Adrenal gland (tissue), 12 donors: ENCODE results near the gene MCAM. TPM values are rescaled to one million over a fixed set of nuclear protein-coding genes. Genes with fewer than 3 reads are reported as not detected.

Source experiments
- DNase-seq, 7 donors: peaks; one replicate each; pipeline ENCODE4 v3.0.0-alpha.2; 2019 to 2020
- H3K27ac ChIP-seq, 5 donors: fragments of 200-600 bp; sonication (generic) in 4 of 5; 1 replicate in 3 of 5; 2 replicates in 2 of 5; pipeline versions ENCODE4 v1.5.1 to v1.8.0; 2016 to 2020; ENCODE audit warnings: mild to moderate bottlenecking in 1 of 5
- H3K27me3 ChIP-seq: fragments of 200-600 bp; 2 replicates; pipeline ENCODE4 v1.8.0; 2021
- H3K36me3 ChIP-seq, 2 donors: fragments of 200-600 bp; replicated peaks in 1 of 2; 1 replicate in 1 of 2; 2 replicates in 1 of 2; pipeline versions ENCODE4 v1.5.1 to v1.8.0; 2018 to 2022
- H3K4me1 ChIP-seq, 2 donors: fragments of 200-600 bp; replicated peaks in 1 of 2; 1 replicate in 1 of 2; 2 replicates in 1 of 2; pipeline versions ENCODE4 v1.5.1 to v1.8.0; 2018 to 2021
- H3K4me3 ChIP-seq, 4 donors: fragments of 200-600 bp; sonication (generic) in 3 of 4; one replicate each; pipeline ENCODE4 v1.5.1; 2016 to 2018
- H3K9me3 ChIP-seq, 3 donors: fragments of 200-600 bp; sonication (generic) in 1 of 3; replicated peaks in 1 of 3; 1 replicate in 2 of 3; 2 replicates in 1 of 3; pipeline versions ENCODE4 v1.5.1 to v1.8.0; 2016 to 2021
- CTCF ChIP-seq, 6 experiments: fragments of 450-650 bp in 4 of 6; fragments of 200-600 bp in 2 of 6; sonication (generic) in 1 of 6; IDR thresholded peaks; 1 replicate in 5 of 6; 2 replicates in 1 of 6; pipeline versions ENCODE4 v1.5.1 to v1.8.0; 2016 to 2021; ENCODE audit warnings: antibody characterized with exemption in 6 of 6, mild to moderate bottlenecking in 2 of 6, moderate library complexity in 1 of 6
- POLR2A ChIP-seq, 2 donors: fragments of 450-650 bp; IDR thresholded peaks; one replicate each; pipeline ENCODE4 v1.6.1; 2017; ENCODE audit warnings: antibody characterized with exemption in 2 of 2, mild to moderate bottlenecking in 2 of 2, moderate library complexity in 1 of 2
- WGBS, 4 donors: extraction: QIAGEN DNeasy Blood & Tissue Kit in 2 of 4; methylation state at CpG; one replicate each; pipeline versions ENCODE4 v1.1.5 to v1.1.7; 2013 to 2017; 5-methylcytosine and 5-hydroxymethylcytosine counted together
- intact Hi-C, 2 donors: fragments of 100-400 bp; cut with DNase I; formaldehyde crosslinking; loops; one replicate each; pipeline versions ENCODE4 v1.14.1 to v1.15.0; 2022 to 2023
- microRNA-seq, 3 donors: library from miRNA; unstranded; fragments of <30 nt; microRNA quantifications; one replicate each; pipeline ENCODE4, GENCODE V29; 2017 to 2020
- polyA plus RNA-seq, 3 donors: library from polyadenylated mRNA; stranded (reverse); fragments of 200-250 nt in 2 of 3; fragments of 350-450 nt in 1 of 3; fragmentation: Illumina TruSeq in 1 of 3; extraction: RNeasy Lipid Tissue Mini Kit (QIAGEN cat#74804) in 1 of 3; gene quantifications; one replicate each; pipeline ENCODE4 v1.2.3, GENCODE V29; 2013 to 2014
- small RNA-seq, 2 donors: library from RNA; depleted of rRNA; stranded (forward); fragments of <200 nt; gene quantifications; one replicate each; pipeline ENCODE3, GENCODE V24; 2016
- total RNA-seq, 9 donors: library from RNA; depleted of rRNA in 4 of 9; stranded (reverse); fragments of >200 nt in 4 of 9; fragments of 120-200 nt in 1 of 9; fragmentation: NEBNext Ultra II Directional in 1 of 9; extraction: Animal tissue kit (Norgen Biotek cat#: 25700) in 1 of 9; gene quantifications; one replicate each; pipeline versions ENCODE4 v1.1.0 to v1.2.4, GENCODE V29; 2013 to 2023
- donor health status: healthy with polysubstance abuse.
- donor health status: Bipolar disorder and iron deficiency.
- donor health status: DM: yes; HTN: yes; CAD: no.
- donor health status: DM: no; HTN: no; CAD: no.
- donor health status: DM: no; HTN: no; CAD: no.
- donor health status: DM: yes; HTN: yes; CAD: no.

MCAM gene
- total and polyA plus RNA-seq, 12 donors, result 12.1 to 143 (median 32.1) TPM

GRCh38 chr11:119262668-119263351, 54.1 kb downstream of the MCAM start:
- Histone ChIP-seq H3K36me3 (no peaks in the 10 kb centered on the region), H3K4me3 (no peak overlapping the region), H3K27me3 (no peaks in the 10 kb centered on the region), H3K4me1 (peaks cover 0 to 17% of the 10 kb centered on the region in 2 donors), H3K27ac (peak overlapping the region in 2 of 5 donors; percentile 26 to 46), H3K9me3 (no peaks in the 10 kb centered on the region)
- intact Hi-C loops, result no loop called here
- no peak for DNase-seq
- no peak for TF ChIP-seq POLR2A (IDR thresholded peaks at IDR 0.05)
- TF ChIP-seq CTCF (IDR thresholded peaks at IDR 0.05), result no peak
- 62 to 68% (median 64%) methylated on average over 5 of the region's 5 CpGs for WGBS, 4 donors

GRCh38 chr11:119258983-119259382, 57.9 kb downstream of the MCAM start:
- no peak overlapping the region for H3K27ac ChIP-seq
- no peaks in the 10 kb centered on the region for H3K9me3 ChIP-seq
- H3K4me3 ChIP-seq, result no peak overlapping the region
- intact Hi-C loops, result no loop called here
- no peak for TF ChIP-seq CTCF (IDR thresholded peaks at IDR 0.05)
- TF ChIP-seq POLR2A (IDR thresholded peaks at IDR 0.05), result no peak
- H3K36me3 ChIP-seq, result no peaks in the 10 kb centered on the region
- peaks cover 0 to 17% of the 10 kb centered on the region in 2 donors for H3K4me1 ChIP-seq
- no peak for DNase-seq
- H3K27me3 ChIP-seq, result no peaks in the 10 kb centered on the region
- 72 to 87% (median 79%) methylated on average over 3 of the region's 3 CpGs for WGBS, 4 donors

Small RNA genes within 50 kb of the gene (microRNA-seq; reads per million reads assigned to microRNA genes)
- gene MIR6756, result 0 to 0.45 (median 0) reads per million in 3 donors

Small RNA genes within 50 kb of the gene (small RNA-seq; reads per million reads assigned to genes)
- gene RF01225, result 0 reads per million in 2 donors
- 0 reads per million in 2 donors for gene RNU6-262P

Other genes starting within 250 kb of the MCAM start
- gene VPS11, start 249.3 kb downstream of the MCAM start, total RNA-seq, result 10 to 100 TPM; 32.8 to 65.1 (median 55.2) TPM
- gene VPS11, start 249.3 kb downstream of the MCAM start, polyA plus RNA-seq, result 100 to 1,000 TPM in 2 of 3 donors, 10 to 100 TPM in 1; 60.6 to 146 (median 133) TPM
- 10 to 100 TPM; 10.9 to 37.2 (median 28.6) TPM for gene HMBS, start 232.2 kb downstream of the MCAM start, total RNA-seq
- gene HMBS, start 232.2 kb downstream of the MCAM start, polyA plus RNA-seq, result 10 to 100 TPM; 30.1 to 33.4 (median 31.3) TPM
- 10 to 100 TPM; 34.3 to 65.5 (median 53.1) TPM for gene DPAGT1, start 215.3 kb downstream of the MCAM start, total RNA-seq
- 10 to 100 TPM; 26.8 to 73.9 (median 33.5) TPM for gene DPAGT1, start 215.3 kb downstream of the MCAM start, polyA plus RNA-seq
- 10 to 100 TPM in 6 of 9 donors, 1 to 10 TPM in 3; 4.5 to 14.2 (median 11.5) TPM for gene C2CD2L, start 209.8 kb downstream of the MCAM start, total RNA-seq
- 10 to 100 TPM in 2 of 3 donors, 1 to 10 TPM in 1; 8.1 to 15.8 (median 10.8) TPM for gene C2CD2L, start 209.8 kb downstream of the MCAM start, polyA plus RNA-seq
- gene HINFP, start 195.6 kb downstream of the MCAM start, total RNA-seq, result 10 to 100 TPM in 8 of 9 donors, 1 to 10 TPM in 1; 7.4 to 39.1 (median 21.4) TPM
- gene HINFP, start 195.6 kb downstream of the MCAM start, polyA plus RNA-seq, result 10 to 100 TPM; 15.3 to 33.6 (median 24.0) TPM
- gene ABCG4, start 168.1 kb downstream of the MCAM start, total RNA-seq, result under 1 TPM in 8 of 9 donors, not detected in 1; 0.08 to 0.60 (median 0.27) TPM
- gene ABCG4, start 168.1 kb downstream of the MCAM start, polyA plus RNA-seq, result 1 to 10 TPM in 1 of 3 donors, under 1 TPM in 2; 0.20 to 1.1 (median 0.48) TPM
- 10 to 100 TPM; 10.1 to 32.7 (median 29.7) TPM for gene NLRX1, start 148.4 kb downstream of the MCAM start, total RNA-seq
- 10 to 100 TPM in 1 of 3 donors, 1 to 10 TPM in 2; 5.5 to 10.1 (median 7.4) TPM for gene NLRX1, start 148.4 kb downstream of the MCAM start, polyA plus RNA-seq
- under 1 TPM in 1 of 9 donors, not detected in 8; 0.14 TPM for gene NHERF4, start 131.7 kb downstream of the MCAM start, total RNA-seq
- gene NHERF4, start 131.7 kb downstream of the MCAM start, polyA plus RNA-seq, result under 1 TPM in 2 of 3 donors, not detected in 1; 0.17 to 0.24 TPM
- 10 to 100 TPM in 7 of 9 donors, 1 to 10 TPM in 2; 5.3 to 21.9 (median 13.8) TPM for gene CBL, start 110.8 kb downstream of the MCAM start, total RNA-seq
- gene CBL, start 110.8 kb downstream of the MCAM start, polyA plus RNA-seq, result 10 to 100 TPM in 1 of 3 donors, 1 to 10 TPM in 2; 4.9 to 13.4 (median 6.2) TPM
- 10 to 100 TPM in 7 of 9 donors, 1 to 10 TPM in 2; 5.2 to 28.0 (median 19.8) TPM for gene RNF26, start 17.4 kb upstream of the MCAM start, total RNA-seq
- 10 to 100 TPM in 2 of 3 donors, 1 to 10 TPM in 1; 9.6 to 13.0 (median 10.7) TPM for gene RNF26, start 17.4 kb upstream of the MCAM start, polyA plus RNA-seq
- gene C1QTNF5, start 23.8 kb upstream of the MCAM start, total RNA-seq, result 10 to 100 TPM in 8 of 9 donors, 1 to 10 TPM in 1; 8.2 to 46.9 (median 21.0) TPM
- gene C1QTNF5, start 23.8 kb upstream of the MCAM start, polyA plus RNA-seq, result 10 to 100 TPM in 2 of 3 donors, 1 to 10 TPM in 1; 1.8 to 25.9 (median 20.3) TPM
- gene MFRP, start 29.6 kb upstream of the MCAM start, total RNA-seq, result under 1 TPM in 1 of 9 donors, not detected in 8; under 0.01 TPM
- not detected for gene MFRP, start 29.6 kb upstream of the MCAM start, polyA plus RNA-seq
- gene USP2, start 64.6 kb upstream of the MCAM start, total RNA-seq, result 10 to 100 TPM in 4 of 9 donors, 1 to 10 TPM in 5; 1.8 to 28.7 (median 9.6) TPM
- gene USP2, start 64.6 kb upstream of the MCAM start, polyA plus RNA-seq, result 10 to 100 TPM in 1 of 3 donors, 1 to 10 TPM in 2; 4.6 to 11.8 (median 9.1) TPM
- gene THY1, start 106.0 kb upstream of the MCAM start, total RNA-seq, result 10 to 100 TPM in 6 of 9 donors, 1 to 10 TPM in 3; 4.5 to 38.7 (median 17.2) TPM
- gene THY1, start 106.0 kb upstream of the MCAM start, polyA plus RNA-seq, result 10 to 100 TPM; 14.4 to 35.0 (median 26.2) TPM